ENCODE results near the gene ITGBL1. TPM values are rescaled to one million over a fixed set of nuclear protein-coding genes. Genes with fewer than 3 reads are reported as not detected.

Gene ITGBL1
- total RNA-seq, 1 experiment from 2014 or later = not detected

GRCh38 chr13:101757446-101758039 is 305.1 kb downstream of the ITGBL1 start:
- Mint-ChIP-seq H3K36me3 (ENCODE audit: insufficient read depth, unreplicated experiment) (no peaks in the 10 kb centered on the region), H3K27ac (ENCODE audit: unreplicated experiment) (no peak overlapping the region), H3K4me1 (ENCODE audit: low read depth, unreplicated experiment) (no peaks in the 10 kb centered on the region), H3K27me3 (ENCODE audit: unreplicated experiment) (no peaks in the 10 kb centered on the region), H3K4me3 (ENCODE audit: low read depth, unreplicated experiment) (no peak overlapping the region), H3K9me3 (ENCODE audit: low read depth, unreplicated experiment) (no peaks in the 10 kb centered on the region)
- intact Hi-C loops (cut with micrococcal nuclease; ENCODE audit: unreplicated experiment) = loop anchor here (1.0 to 2.0 kb wide), 2 partner anchors 243 to 611 kb away; no protein-coding TSS in a partner anchor
- CTCF ChIA-PET = no interaction called here
- TF ChIP-seq CTCF (IDR thresholded peaks at IDR 0.05; ENCODE audit: unreplicated experiment) = no peak
- no peak for DNase-seq
- BruUV-seq (replicated peaks) = no TSS peak

- TF ChIP-seq CTCF (IDR thresholded peaks at IDR 0.05; ENCODE audit: unreplicated experiment) = no peak
- BruUV-seq (replicated peaks) = no TSS peak
- CTCF ChIA-PET = no interaction called here
- no peak for DNase-seq
- Mint-ChIP-seq H3K4me3 (ENCODE audit: low read depth, unreplicated experiment) (no peak overlapping the region), H3K27ac (ENCODE audit: unreplicated experiment) (no peak overlapping the region), H3K36me3 (ENCODE audit: insufficient read depth, unreplicated experiment) (no peaks in the 10 kb centered on the region), H3K9me3 (ENCODE audit: low read depth, unreplicated experiment) (peaks cover 3% of the 10 kb centered on the region), H3K27me3 (ENCODE audit: unreplicated experiment) (no peaks in the 10 kb centered on the region), H3K4me1 (ENCODE audit: low read depth, unreplicated experiment) (no peaks in the 10 kb centered on the region)
- intact Hi-C loops (cut with micrococcal nuclease; ENCODE audit: unreplicated experiment) = no loop called here
Measured at GRCh38 chr13:101763191-101763590, 310.7 kb downstream of the ITGBL1 start.

Other genes with a start within 250 kb of the ITGBL1 start
- 2.0 and 2.8 TPM in 2 replicates for gene NALCN, start 36.2 kb upstream of the ITGBL1 start, total RNA-seq (2022)

Data from Calu3 (cell line).